GM19438 (cell line): Measurements from ENCODE around the gene EYA2.

Source experiments
- ATAC-seq: cut with Tn5 transposase; IDR thresholded peaks from one replicate; pipeline ENCODE4 v1.9.1; 2021; ENCODE audit warnings: low read depth; ENCODE audit not compliant: unreplicated experiment

Gene EYA2

GRCh38 chr20:47126709-47127108 is 232.1 kb downstream of the EYA2 start:
- no peak for ATAC-seq

GRCh38 chr20:47127546-47127945 is 232.9 kb downstream of the EYA2 start:
- no peak for ATAC-seq

DNA sequence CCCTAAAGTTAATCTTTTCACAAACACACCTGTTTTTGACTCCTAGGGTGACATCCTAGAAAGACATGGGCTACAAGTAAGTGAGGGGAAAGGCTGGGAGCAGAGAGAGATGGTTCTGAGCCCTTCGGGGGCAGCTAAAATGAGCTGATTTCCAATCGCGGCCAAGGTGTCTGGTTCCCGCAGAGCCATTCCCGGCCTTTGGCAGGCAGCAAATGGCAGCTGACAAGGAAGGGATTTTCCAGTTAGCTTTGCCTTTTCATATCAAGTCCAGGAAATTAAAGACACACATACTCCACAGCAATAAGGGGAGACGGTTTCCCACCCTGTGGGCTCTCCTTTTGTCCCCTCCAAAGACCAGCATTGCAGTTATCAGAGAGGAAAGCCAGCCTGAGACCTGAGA is 233.4 kb downstream of the EYA2 start:
- no peak for ATAC-seq

- no peak for ATAC-seq
Observed at GRCh38 chr20:47129306-47129705, 234.7 kb downstream of the EYA2 start.

- no peak for ATAC-seq
Observed at GRCh38 chr20:47133809-47134456, 239.3 kb downstream of the EYA2 start.

DNA sequence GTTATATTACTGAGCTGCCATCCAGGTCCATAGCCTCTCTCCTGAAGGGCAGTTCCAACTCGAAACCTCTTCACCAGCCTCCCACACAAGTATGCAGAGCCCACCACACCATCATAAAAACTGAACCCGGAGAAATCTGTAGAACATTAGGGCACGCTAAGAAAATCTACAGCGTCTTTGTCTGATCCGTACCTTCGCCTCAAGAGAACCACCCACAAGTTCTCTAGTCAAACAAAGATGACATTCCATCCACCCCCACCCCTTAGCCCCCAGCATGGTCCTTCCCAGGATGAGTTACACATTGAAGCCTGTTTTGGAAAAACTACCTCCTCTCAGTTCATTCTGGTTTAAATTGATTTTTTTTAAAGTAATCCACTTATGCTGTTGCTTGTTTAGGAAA is 242.1 kb downstream of the EYA2 start:
- no peak for ATAC-seq

GRCh38 chr20:47137231-47137870 is 242.7 kb downstream of the EYA2 start:
- ATAC-seq: no peak

DNA sequence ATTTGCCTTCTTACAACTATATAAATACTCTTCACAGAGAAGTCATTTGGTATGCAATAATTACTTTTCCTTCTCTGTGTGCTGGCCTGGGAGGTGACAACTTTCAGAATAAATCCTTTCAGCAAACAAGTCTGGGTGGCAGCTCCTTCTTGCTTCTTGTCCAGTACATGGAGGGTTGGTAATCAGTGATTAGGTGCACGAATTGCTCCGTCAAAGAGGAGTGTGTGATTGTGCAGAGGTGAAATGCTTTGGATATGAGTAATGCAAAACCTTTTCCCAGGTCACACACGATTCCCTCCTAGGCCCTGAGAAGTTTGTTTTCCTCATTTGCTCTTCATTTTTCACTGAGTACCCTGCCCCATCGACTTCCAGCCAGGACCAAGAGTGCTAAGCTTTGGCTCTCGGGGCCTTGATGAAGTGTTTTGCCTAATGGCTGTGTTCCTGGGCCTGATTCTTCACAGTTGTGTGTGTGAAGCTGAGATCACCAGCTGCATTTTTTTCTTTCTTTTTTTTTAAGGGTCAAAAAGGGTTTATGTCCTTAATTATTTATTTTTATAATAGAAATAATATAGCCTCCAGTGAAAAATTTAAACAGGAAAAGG is 245.4 kb downstream of the EYA2 start:
- ATAC-seq: no peak

GRCh38 chr20:47141350-47141921 is 246.8 kb downstream of the EYA2 start:
- ATAC-seq: no peak

GRCh38 chr20:47141941-47142773 is 247.5 kb downstream of the EYA2 start:
- ATAC-seq: no peak

- no peak for ATAC-seq
Observed at GRCh38 chr20:47142774-47143170, 248.1 kb downstream of the EYA2 start.

DNA sequence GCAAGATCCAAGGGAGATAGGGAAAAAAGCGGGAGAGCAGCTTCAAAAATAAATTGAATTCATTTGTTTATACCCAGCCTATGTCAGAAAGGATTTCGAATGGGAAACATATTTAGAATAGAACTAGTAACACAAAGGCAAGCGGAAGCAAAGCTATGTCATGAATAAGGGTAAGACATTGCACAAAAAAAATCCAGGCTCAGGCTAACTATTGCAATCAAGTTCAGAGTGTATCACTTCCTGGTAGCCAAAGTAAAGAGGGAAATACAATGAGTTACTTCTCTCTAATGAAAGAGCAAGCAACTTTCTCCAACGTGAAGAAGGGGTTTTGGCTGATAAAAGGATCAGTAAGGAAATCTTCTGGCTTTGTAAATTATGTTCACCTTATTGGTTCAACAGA is 249.0 kb downstream of the EYA2 start:
- ATAC-seq: no peak

DNA sequence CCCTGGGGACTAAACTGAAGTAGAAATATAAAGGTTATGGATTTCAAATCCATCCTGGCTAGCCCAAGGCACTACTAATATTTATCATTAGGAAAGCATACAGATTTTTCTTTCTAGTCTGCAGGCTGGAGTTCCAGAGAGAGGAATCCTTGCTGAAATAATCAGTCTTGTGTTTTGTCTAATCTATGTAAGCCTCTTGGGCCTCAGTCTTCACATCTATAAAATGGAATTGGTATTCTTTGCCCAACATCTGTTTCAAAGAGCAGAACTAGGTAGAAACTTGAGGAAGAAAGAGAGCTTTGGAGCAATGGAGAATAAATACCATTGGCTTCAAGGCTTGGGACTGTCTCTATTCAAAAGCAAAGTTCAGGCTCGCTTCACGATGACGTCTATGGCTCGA is 249.8 kb downstream of the EYA2 start:
- no peak for ATAC-seq

DNA sequence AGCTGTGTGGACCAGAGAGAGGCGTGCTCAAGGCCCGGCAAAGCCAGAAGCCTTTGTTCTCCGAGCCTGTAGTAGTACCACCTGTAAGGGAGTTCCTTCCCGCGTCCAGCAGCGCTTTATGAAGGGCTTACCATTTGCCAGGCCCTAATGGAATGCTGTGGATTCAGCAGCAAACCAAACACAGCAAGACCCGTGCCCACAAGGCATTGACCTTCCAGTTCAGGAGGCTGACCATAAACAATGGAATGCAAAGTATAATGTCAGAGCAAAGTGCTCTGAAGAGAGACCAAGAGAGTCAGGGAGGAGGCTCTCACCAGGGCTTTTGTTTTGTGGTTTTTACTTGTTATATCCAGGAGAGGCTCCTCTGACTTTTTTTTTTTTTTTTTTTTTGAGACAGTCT is 252.0 kb downstream of the EYA2 start:
- no peak for ATAC-seq

- ATAC-seq: no peak
Observed at GRCh38 chr20:47148059-47148458, 253.4 kb downstream of the EYA2 start.

DNA sequence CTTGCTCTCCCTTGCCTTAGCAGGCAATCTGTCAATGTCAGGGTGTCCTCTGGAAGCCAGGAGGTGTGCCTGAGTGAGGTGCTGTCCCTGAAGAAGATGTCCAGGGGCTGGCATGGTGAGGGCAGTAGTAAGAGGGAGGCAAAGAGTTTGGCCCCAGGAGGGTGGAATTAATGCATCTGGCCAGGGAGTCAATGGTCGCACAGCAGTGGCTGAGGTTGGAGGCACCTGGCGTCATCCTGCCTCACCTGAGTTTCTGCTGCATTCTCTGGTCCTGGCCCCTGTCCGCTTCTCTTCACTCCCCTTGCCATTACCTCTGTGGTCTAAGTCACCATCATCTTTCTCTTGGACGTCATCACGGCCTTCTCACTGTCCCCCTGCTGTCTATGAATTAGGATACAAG is 255.3 kb downstream of the EYA2 start:
- no peak for ATAC-seq

GRCh38 chr20:47150403-47151152 is 255.9 kb downstream of the EYA2 start:
- no peak for ATAC-seq

- no peak for ATAC-seq
Observed at GRCh38 chr20:47152068-47152467, 257.4 kb downstream of the EYA2 start.

GRCh38 chr20:47154089-47154488 is 259.4 kb downstream of the EYA2 start:
- no peak for ATAC-seq
